ENCODE measurements around the gene GPR137B. TPM values are rescaled to one million over a fixed set of nuclear protein-coding genes. Genes with fewer than 3 reads are reported as not detected.

Gene GPR137B
- total and polyA plus RNA-seq, 9 of the 15 experiments (the other 6 are each of a cell fraction or from before 2014, with no cell fraction given): 0.04 to 1.0 (median 0.62) TPM

GRCh38 chr1:236154671-236155398 lies 12.5 kb downstream of the GPR137B start:
- TF ChIP-seq BCOR (IDR thresholded peaks at IDR 0.05) (no peak), SP1 (CRISPR knock-in tag; IDR thresholded peaks at IDR 0.05) (no peak), CBFA2T3 (IDR thresholded peaks at IDR 0.05) (no peak)
- Histone ChIP-seq H3K9ac (ENCODE audit: insufficient read depth in 1 of 2, low read depth in 2 of 2, low read length in 2 of 2) (no peak overlapping the region), H3K9me3 (replicated peaks; ENCODE audit: control insufficient read depth, insufficient read depth, low read depth, low read length) (no peaks in the 10 kb centered on the region), H2AFZ (ENCODE audit: low read depth, low read length) (no peak overlapping the region), H3K27ac (ENCODE audit: extremely low read depth, low read depth, low read length) (no peak overlapping the region), H3K4me1 (replicated peaks in 1 of 2; ENCODE audit: control insufficient read depth in 2 of 2, insufficient read depth in 2 of 2, low read length in 2 of 2) (0 out of 5 replicates have a peak, but pooled peaks cover 0 to 5% of the 10 kb centered on the region in 2 experiments), H3K79me2 (ENCODE audit: control insufficient read depth, insufficient read depth, low read length) (no peaks in the 10 kb centered on the region), H3K27me3 (ENCODE audit: control insufficient read depth in 2 of 2, insufficient read depth in 2 of 2, low read length in 2 of 2) (peaks cover 42 to 75% of the 10 kb centered on the region in 2 experiments), H3K9me1 (ENCODE audit: control insufficient read depth, insufficient read depth, low read length) (no peaks in the 10 kb centered on the region), H3K4me2 (ENCODE audit: insufficient read depth, low read length) (no peak overlapping the region), H3K36me3 (ENCODE audit: control insufficient read depth, insufficient read depth, low read length) (no peaks in the 10 kb centered on the region), H3K4me3 (no peak overlapping the region), H4K20me1 (replicated peaks; ENCODE audit: control insufficient read depth, insufficient read depth, low read length) (0 out of 2 replicates have a peak, but pooled peaks cover 2% of the 10 kb centered on the region)
- no TSS peak for BruUV-seq (replicated peaks)
- POLR2A ChIA-PET: interaction anchor here (0.7 kb wide), 1 partner anchor 335 kb away, joined by 4 read pairs; no protein-coding TSS in a partner anchor
- no peak for ATAC-seq
- intact Hi-C loops (cut with micrococcal nuclease): no loop called here
- DNase-seq (ENCODE audit: extremely low read depth in 1 of 4, low spot score in 3 of 4): no peak
- CTCF ChIA-PET (ENCODE audit: low intra/inter-chr PET ratio): no interaction called here
- in situ Hi-C loops (cut with MboI): no loop called here
- FAIRE-seq: no peak
- WGBS (ENCODE audit: insufficient coverage, low coverage, missing lambda C conversion rate): 10% methylated on average over 24 of the region's 24 CpGs

- Histone ChIP-seq H3K27ac (ENCODE audit: extremely low read depth, low read depth, low read length) (no peak overlapping the region), H3K9ac (ENCODE audit: insufficient read depth in 1 of 2, low read depth in 2 of 2, low read length in 2 of 2) (no peak overlapping the region), H3K27me3 (ENCODE audit: control insufficient read depth in 2 of 2, insufficient read depth in 2 of 2, low read length in 2 of 2) (peaks cover 40 to 74% of the 10 kb centered on the region in 2 experiments), H3K4me2 (ENCODE audit: insufficient read depth, low read length) (no peak overlapping the region), H2AFZ (ENCODE audit: low read depth, low read length) (no peak overlapping the region), H3K4me3 (no peak overlapping the region), H3K4me1 (replicated peaks in 1 of 2; ENCODE audit: control insufficient read depth in 2 of 2, insufficient read depth in 2 of 2, low read length in 2 of 2) (0 out of 5 replicates have a peak, but pooled peaks cover 0 to 5% of the 10 kb centered on the region in 2 experiments), H3K9me1 (ENCODE audit: control insufficient read depth, insufficient read depth, low read length) (no peaks in the 10 kb centered on the region), H4K20me1 (replicated peaks; ENCODE audit: control insufficient read depth, insufficient read depth, low read length) (0 out of 2 replicates have a peak, but pooled peaks cover 2% of the 10 kb centered on the region), H3K79me2 (ENCODE audit: control insufficient read depth, insufficient read depth, low read length) (no peaks in the 10 kb centered on the region), H3K9me3 (replicated peaks; ENCODE audit: control insufficient read depth, insufficient read depth, low read depth, low read length) (no peaks in the 10 kb centered on the region), H3K36me3 (ENCODE audit: control insufficient read depth, insufficient read depth, low read length) (no peaks in the 10 kb centered on the region)
- intact Hi-C loops (cut with micrococcal nuclease) (no loop called here), in situ Hi-C loops (cut with MboI) (no loop called here)
- no peak for TF ChIP-seq NUFIP1 (IDR thresholded peaks at IDR 0.05; ENCODE audit: partially characterized antibody)
- TF ChIP-seq, protein P1, sequence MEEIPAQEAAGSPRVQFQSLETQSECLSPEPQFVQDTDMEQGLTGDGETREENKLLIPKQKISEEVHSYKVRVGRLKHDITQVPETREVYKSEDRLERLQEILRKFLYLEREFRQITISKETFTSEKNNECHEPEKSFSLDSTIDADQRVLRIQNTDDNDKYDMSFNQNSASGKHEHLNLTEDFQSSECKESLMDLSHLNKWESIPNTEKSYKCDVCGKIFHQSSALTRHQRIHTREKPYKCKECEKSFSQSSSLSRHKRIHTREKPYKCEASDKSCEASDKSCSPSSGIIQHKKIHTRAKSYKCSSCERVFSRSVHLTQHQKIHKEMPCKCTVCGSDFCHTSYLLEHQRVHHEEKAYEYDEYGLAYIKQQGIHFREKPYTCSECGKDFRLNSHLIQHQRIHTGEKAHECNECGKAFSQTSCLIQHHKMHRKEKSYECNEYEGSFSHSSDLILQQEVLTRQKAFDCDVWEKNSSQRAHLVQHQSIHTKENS (CRISPR knock-in tag; IDR thresholded peaks at IDR 0.05): no peak
- no peak for TF ChIP-seq BDP1 (IDR thresholded peaks at IDR 0.05; ENCODE audit: insufficient read depth, insufficient read length)
- no peak for TF ChIP-seq SRSF7 (optimal IDR thresholded peaks at IDR 0.05; ENCODE audit: low read depth, low read length)
- no peak for TF ChIP-seq SPI1 (IDR thresholded peaks at IDR 0.05; ENCODE audit: borderline replicate concordance, low read depth, low read length)
- no peak for TF ChIP-seq ZNF764 (CRISPR knock-in tag; IDR thresholded peaks at IDR 0.05; ENCODE audit: low read depth)
- TF ChIP-seq ZNF232 (CRISPR knock-in tag; IDR thresholded peaks at IDR 0.05): no peak
- no peak for TF ChIP-seq TCFL5 (CRISPR knock-in tag; conservative IDR thresholded peaks at IDR 0.05)
- TF ChIP-seq FOXP1 (CRISPR knock-in tag; IDR thresholded peaks at IDR 0.05): no peak
- ChIA-PET POLR2A (interaction anchor here (0.7 kb wide), 2 partner anchors 120 to 334 kb away, joined by 3 to 4 read pairs; no protein-coding TSS in a partner anchor), CTCF (ENCODE audit: low intra/inter-chr PET ratio) (no interaction called here)
- no TSS peak for BruUV-seq (replicated peaks)
- no peak for DNase-seq (ENCODE audit: extremely low read depth in 1 of 4, low spot score in 3 of 4)
- no peak for FAIRE-seq
- ATAC-seq: no peak
- WGBS (ENCODE audit: insufficient coverage, low coverage, missing lambda C conversion rate): 9% methylated on average over 11 of the region's 11 CpGs
Observed at GRCh38 chr1:236155399-236155767, 13.0 kb downstream of the GPR137B start.

Data from K562 (cell line).